T-helper 2 cell treated with Interferon-gamma antibody and Interleukin-4, amounts not matched to agents 5 μg/mL and 100 μg/mL, for 36 hours (primary cell): ENCODE results near the gene MXRA8.

Source experiments
- DNase-seq: peaks from one replicate; pipeline ENCODE4 v3.0.0; 2021; ENCODE audit warnings: low spot score
- H3K27ac Mint-ChIP-seq: one replicate; pipeline ENCODE4 v1.8.0; 2021; ENCODE audit warnings: mild to moderate bottlenecking, mixed read lengths
- H3K27me3 Mint-ChIP-seq: one replicate; pipeline ENCODE4 v1.8.0; 2021; ENCODE audit warnings: low read depth, mixed read lengths
- H3K36me3 Mint-ChIP-seq: one replicate; pipeline ENCODE4 v1.8.0; 2021; ENCODE audit warnings: low read depth, mixed read lengths
- H3K4me1 Mint-ChIP-seq: one replicate; pipeline ENCODE4 v1.8.0; 2021; ENCODE audit warnings: low read depth, mixed read lengths
- H3K4me3 Mint-ChIP-seq: one replicate; pipeline ENCODE4 v1.8.0; 2022; ENCODE audit warnings: mild to moderate bottlenecking, moderate library complexity, mixed read lengths
- H3K9me3 Mint-ChIP-seq: one replicate; pipeline ENCODE4 v1.8.0; 2021; ENCODE audit warnings: mixed read lengths

MXRA8 gene

GRCh38 chr1:1344655-1345361 is 13.5 kb downstream of the MXRA8 start:
- no peak overlapping the region for H3K4me3 Mint-ChIP-seq
- no peak overlapping the region for H3K27ac Mint-ChIP-seq
- peaks cover 6% of the 10 kb centered on the region for H3K4me1 Mint-ChIP-seq
- peak; percentile 46 for DNase-seq
- peaks cover 11% of the 10 kb centered on the region for H3K36me3 Mint-ChIP-seq
- H3K9me3 Mint-ChIP-seq: no peaks in the 10 kb centered on the region
- H3K27me3 Mint-ChIP-seq: no peaks in the 10 kb centered on the region

DNA sequence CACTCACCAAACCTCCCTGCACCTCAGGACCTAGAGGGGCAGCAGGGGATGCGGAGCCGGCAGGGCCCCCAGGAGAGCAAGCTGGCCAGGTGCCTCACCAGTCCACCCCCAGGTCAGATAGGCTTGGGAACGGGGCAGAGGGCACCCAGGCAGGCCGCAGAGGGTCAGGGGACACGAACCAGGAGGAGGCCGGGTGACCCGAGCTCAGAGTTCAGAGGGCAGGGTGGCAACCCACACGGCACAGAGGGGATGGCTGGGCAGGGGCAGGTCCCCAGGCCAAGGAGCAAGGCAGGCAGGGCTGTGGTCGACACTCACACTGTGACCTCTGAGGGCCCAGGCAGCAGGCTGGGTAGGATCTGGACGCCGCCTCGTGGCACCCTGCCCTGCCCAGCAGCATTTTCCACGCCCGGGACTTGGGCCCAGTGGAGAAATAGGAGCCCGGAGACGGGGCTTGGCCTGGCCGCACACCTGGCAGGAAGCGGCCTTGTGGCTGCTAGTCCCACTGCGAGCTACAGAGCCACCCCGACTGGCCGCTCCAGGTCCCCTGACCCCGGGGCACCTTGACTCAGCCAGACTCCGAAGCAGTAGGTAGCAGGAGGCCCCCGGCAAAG is 14.4 kb downstream of the MXRA8 start:
- H3K27me3 Mint-ChIP-seq: no peaks in the 10 kb centered on the region
- H3K4me3 Mint-ChIP-seq: no peak overlapping the region
- H3K36me3 Mint-ChIP-seq: peaks cover 11% of the 10 kb centered on the region
- no peak for DNase-seq
- H3K27ac Mint-ChIP-seq: no peak overlapping the region
- H3K9me3 Mint-ChIP-seq: no peaks in the 10 kb centered on the region
- peaks cover 6% of the 10 kb centered on the region for H3K4me1 Mint-ChIP-seq

- no peaks in the 10 kb centered on the region for H3K27me3 Mint-ChIP-seq
- H3K9me3 Mint-ChIP-seq: no peaks in the 10 kb centered on the region
- H3K36me3 Mint-ChIP-seq: peaks cover 11% of the 10 kb centered on the region
- H3K4me1 Mint-ChIP-seq: peaks cover 6% of the 10 kb centered on the region
- DNase-seq: no peak
- H3K4me3 Mint-ChIP-seq: no peak overlapping the region
- no peak overlapping the region for H3K27ac Mint-ChIP-seq
These were observed 15.7 kb downstream of the MXRA8 start for GRCh38 chr1:1342584-1343115.

DNA sequence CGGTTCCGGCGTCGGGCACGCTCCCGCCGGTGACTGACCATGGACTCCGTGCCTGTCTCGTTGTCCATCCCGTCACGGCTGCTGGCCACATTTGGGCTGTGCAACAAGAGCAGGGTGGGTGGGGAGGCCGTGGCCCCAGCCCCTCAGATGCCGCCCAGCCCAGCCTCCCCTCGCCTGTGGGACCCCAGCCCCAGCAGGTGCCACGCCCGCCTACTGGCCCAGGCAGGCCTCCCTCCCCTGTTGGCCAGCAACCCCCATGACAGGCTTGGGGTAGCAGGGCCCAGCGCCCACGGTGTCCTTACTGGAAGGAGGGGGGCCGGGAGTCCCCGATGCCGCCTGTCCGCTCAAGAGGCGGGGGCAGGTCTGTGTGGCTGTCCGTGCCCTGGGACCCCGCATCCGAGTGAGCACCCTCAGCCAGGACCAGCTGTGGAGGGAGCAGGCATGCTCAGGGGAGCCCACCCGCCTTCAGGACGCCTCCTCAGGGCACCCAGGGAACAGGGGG is 16.2 kb downstream of the MXRA8 start:
- DNase-seq: no peak
- no peak overlapping the region for H3K4me3 Mint-ChIP-seq
- H3K27ac Mint-ChIP-seq: no peak overlapping the region
- no peaks in the 10 kb centered on the region for H3K27me3 Mint-ChIP-seq
- no peaks in the 10 kb centered on the region for H3K9me3 Mint-ChIP-seq
- peaks cover 4% of the 10 kb centered on the region for H3K4me1 Mint-ChIP-seq
- peaks cover 11% of the 10 kb centered on the region for H3K36me3 Mint-ChIP-seq

DNA sequence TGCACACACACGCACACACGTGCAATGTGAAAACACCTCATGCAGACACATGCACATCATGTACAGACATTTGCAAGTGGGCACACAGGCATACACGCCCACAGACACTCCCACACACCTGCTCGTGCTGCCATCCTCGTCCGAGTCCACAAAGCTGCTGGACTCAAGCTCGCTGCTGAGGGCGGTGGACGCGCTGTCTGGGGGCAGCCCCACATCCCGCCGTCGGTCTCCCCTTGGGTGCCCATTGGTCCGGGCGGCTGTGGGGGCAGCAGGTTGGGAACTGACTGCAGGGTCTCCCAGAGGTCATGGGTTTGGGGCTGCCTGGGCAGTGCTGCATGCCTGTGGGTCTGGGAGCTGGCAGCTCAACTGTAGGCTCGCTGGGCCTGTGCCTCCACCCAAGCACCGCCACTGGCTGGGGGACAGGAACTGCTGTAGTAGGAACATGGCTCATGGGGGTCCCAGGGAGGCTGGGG is 16.8 kb downstream of the MXRA8 start:
- Mint-ChIP-seq H3K9me3 (no peaks in the 10 kb centered on the region), H3K4me3 (no peak overlapping the region), H3K27me3 (no peaks in the 10 kb centered on the region), H3K36me3 (peaks cover 11% of the 10 kb centered on the region), H3K4me1 (peaks cover 4% of the 10 kb centered on the region), H3K27ac (no peak overlapping the region)
- no peak for DNase-seq

GRCh38 chr1:1340791-1341548 is 17.4 kb downstream of the MXRA8 start:
- H3K36me3 Mint-ChIP-seq: peaks cover 11% of the 10 kb centered on the region
- no peak for DNase-seq
- no peak overlapping the region for H3K4me3 Mint-ChIP-seq
- H3K27me3 Mint-ChIP-seq: no peaks in the 10 kb centered on the region
- H3K4me1 Mint-ChIP-seq: peaks cover 4% of the 10 kb centered on the region
- H3K27ac Mint-ChIP-seq: no peak overlapping the region
- H3K9me3 Mint-ChIP-seq: no peaks in the 10 kb centered on the region

DNA sequence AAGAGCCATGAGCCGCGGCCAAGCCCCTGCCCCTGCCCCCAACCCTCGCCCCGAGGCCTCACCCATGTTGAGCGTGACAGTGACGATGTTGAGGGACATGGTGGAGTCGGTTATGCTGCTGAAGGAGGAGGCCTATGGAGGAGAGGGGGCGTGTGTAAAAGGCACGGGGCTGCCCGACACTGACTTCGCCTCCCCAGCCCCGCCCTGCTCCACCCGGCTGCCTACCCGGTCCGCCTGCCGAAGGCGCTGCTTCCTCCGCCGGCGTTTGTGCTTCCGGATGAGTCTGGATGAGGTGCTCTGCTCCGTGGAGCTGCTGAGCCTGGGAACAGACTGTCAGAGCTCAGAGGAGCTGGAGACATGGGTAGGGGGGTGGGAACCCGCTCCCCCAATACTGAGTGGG is 18.2 kb downstream of the MXRA8 start:
- no peak overlapping the region for H3K4me3 Mint-ChIP-seq
- no peak for DNase-seq
- peaks cover 4% of the 10 kb centered on the region for H3K4me1 Mint-ChIP-seq
- no peaks in the 10 kb centered on the region for H3K9me3 Mint-ChIP-seq
- peaks cover 11% of the 10 kb centered on the region for H3K36me3 Mint-ChIP-seq
- H3K27ac Mint-ChIP-seq: no peak overlapping the region
- no peaks in the 10 kb centered on the region for H3K27me3 Mint-ChIP-seq

- H3K27ac Mint-ChIP-seq: no peak overlapping the region
- peaks cover 11% of the 10 kb centered on the region for H3K36me3 Mint-ChIP-seq
- H3K4me1 Mint-ChIP-seq: peaks cover 4% of the 10 kb centered on the region
- no peak overlapping the region for H3K4me3 Mint-ChIP-seq
- H3K27me3 Mint-ChIP-seq: no peaks in the 10 kb centered on the region
- no peak for DNase-seq
- no peaks in the 10 kb centered on the region for H3K9me3 Mint-ChIP-seq
These were observed 20.1 kb downstream of the MXRA8 start for GRCh38 chr1:1338278-1338677.

GRCh38 chr1:1337793-1338147 is 20.6 kb downstream of the MXRA8 start:
- peaks cover 4% of the 10 kb centered on the region for H3K4me1 Mint-ChIP-seq
- no peak overlapping the region for H3K4me3 Mint-ChIP-seq
- no peak for DNase-seq
- H3K36me3 Mint-ChIP-seq: peaks cover 11% of the 10 kb centered on the region
- no peak overlapping the region for H3K27ac Mint-ChIP-seq
- H3K27me3 Mint-ChIP-seq: no peaks in the 10 kb centered on the region
- H3K9me3 Mint-ChIP-seq: no peaks in the 10 kb centered on the region

GRCh38 chr1:1336931-1337792 is 21.2 kb downstream of the MXRA8 start:
- Mint-ChIP-seq H3K36me3 (peaks cover 11% of the 10 kb centered on the region), H3K4me1 (peaks cover 4% of the 10 kb centered on the region), H3K9me3 (no peaks in the 10 kb centered on the region), H3K27me3 (no peaks in the 10 kb centered on the region), H3K4me3 (no peak overlapping the region), H3K27ac (no peak overlapping the region)
- DNase-seq: no peak

GRCh38 chr1:1336446-1336845 is 21.9 kb downstream of the MXRA8 start:
- Mint-ChIP-seq H3K4me3 (no peak overlapping the region), H3K4me1 (peaks cover 4% of the 10 kb centered on the region), H3K27ac (no peak overlapping the region), H3K9me3 (no peaks in the 10 kb centered on the region), H3K27me3 (no peaks in the 10 kb centered on the region), H3K36me3 (peaks cover 10% of the 10 kb centered on the region)
- DNase-seq: no peak

DNA sequence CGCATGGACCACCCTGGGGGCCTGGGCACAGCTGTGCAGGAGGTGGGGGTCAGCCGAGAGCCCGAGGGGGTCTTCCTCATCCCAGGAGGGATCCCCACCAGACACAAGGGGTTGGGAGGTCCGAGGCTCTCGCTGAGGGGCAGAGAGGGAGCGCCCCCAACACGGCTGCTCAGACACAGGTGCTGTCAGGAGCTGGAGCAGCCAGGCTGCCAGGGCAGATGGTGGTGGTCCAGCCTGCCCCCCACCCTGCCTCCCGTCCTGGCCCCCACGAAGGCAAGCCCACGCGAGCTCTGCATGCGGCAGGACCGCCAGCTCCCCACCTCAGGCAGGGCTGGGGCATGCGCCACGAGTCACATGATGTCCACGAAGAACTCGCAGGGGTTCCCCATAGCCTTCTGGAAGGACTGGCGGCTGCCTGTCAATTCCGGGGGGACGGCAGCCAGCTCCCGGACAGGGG is 22.5 kb downstream of the MXRA8 start:
- Mint-ChIP-seq H3K4me3 (no peak overlapping the region), H3K27ac (no peak overlapping the region), H3K36me3 (peaks cover 4% of the 10 kb centered on the region), H3K27me3 (no peaks in the 10 kb centered on the region), H3K9me3 (no peaks in the 10 kb centered on the region), H3K4me1 (peaks cover under 1% of the 10 kb centered on the region)
- no peak for DNase-seq

- Mint-ChIP-seq H3K27me3 (no peaks in the 10 kb centered on the region), H3K9me3 (no peaks in the 10 kb centered on the region), H3K4me1 (no peaks in the 10 kb centered on the region), H3K27ac (no peak overlapping the region), H3K4me3 (no peak overlapping the region), H3K36me3 (no peaks in the 10 kb centered on the region)
- DNase-seq: no peak
These were observed 23.1 kb downstream of the MXRA8 start for GRCh38 chr1:1335283-1335682.
